WI38 (cell line): ENCODE results near the gene DOK6.

Experiments used
- H3K4me3 ChIP-seq: 2 replicates; pipeline ENCODE4 v1.5.1; 2011; ENCODE audit warnings: low read depth, mild to moderate bottlenecking, control low read depth, low read length
- TF ChIP-seq, protein P1 (sequence below): IDR thresholded peaks from 2 replicates; pipeline ENCODE4 v1.5.1; 2012; ENCODE audit warnings: low read depth, mild to moderate bottlenecking, control low read depth, low read length

DOK6 gene

DNA sequence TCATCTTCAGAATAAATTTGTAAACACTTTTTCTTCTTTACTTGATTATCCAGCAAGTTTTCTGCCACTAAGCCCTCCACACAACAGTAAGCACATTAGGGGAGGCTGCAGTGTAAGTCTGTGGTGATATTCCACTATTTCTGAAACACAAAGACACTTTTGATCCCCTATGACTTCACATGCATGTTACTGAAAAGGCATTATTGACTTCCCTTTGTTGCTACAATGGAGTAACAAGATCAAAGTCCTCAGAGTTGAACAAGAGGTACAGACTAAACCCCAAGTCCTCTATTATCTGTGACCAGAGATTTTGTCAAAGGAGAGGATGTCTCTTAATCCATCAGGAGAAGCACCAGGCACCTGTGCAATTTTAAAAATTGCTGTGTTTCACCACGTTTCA, 389.1 kb downstream of the DOK6 start:
- TF ChIP-seq, protein P1, sequence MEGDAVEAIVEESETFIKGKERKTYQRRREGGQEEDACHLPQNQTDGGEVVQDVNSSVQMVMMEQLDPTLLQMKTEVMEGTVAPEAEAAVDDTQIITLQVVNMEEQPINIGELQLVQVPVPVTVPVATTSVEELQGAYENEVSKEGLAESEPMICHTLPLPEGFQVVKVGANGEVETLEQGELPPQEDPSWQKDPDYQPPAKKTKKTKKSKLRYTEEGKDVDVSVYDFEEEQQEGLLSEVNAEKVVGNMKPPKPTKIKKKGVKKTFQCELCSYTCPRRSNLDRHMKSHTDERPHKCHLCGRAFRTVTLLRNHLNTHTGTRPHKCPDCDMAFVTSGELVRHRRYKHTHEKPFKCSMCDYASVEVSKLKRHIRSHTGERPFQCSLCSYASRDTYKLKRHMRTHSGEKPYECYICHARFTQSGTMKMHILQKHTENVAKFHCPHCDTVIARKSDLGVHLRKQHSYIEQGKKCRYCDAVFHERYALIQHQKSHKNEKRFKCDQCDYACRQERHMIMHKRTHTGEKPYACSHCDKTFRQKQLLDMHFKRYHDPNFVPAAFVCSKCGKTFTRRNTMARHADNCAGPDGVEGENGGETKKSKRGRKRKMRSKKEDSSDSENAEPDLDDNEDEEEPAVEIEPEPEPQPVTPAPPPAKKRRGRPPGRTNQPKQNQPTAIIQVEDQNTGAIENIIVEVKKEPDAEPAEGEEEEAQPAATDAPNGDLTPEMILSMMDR = no peak
- H3K4me3 ChIP-seq = no peak overlapping the region

DNA sequence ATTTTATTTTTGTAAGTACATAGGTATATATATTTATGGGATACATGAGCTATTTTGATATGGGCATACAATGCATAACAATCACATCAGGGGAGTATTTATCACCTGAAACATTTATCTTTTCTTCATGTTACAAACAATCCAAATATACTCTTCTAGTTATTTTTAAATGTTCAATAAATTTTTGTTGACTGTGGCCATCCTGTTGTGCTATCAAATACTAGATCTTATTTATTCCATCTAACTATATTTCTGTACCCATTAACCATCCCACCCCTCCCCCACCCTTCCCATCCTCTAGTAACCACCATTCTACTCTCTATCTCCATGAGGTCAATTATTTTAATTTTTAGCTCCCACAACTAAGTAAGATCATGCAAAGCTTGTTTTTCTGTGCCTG, 390.0 kb downstream of the DOK6 start:
- no peak overlapping the region for H3K4me3 ChIP-seq
- TF ChIP-seq, protein P1 = no peak

DNA sequence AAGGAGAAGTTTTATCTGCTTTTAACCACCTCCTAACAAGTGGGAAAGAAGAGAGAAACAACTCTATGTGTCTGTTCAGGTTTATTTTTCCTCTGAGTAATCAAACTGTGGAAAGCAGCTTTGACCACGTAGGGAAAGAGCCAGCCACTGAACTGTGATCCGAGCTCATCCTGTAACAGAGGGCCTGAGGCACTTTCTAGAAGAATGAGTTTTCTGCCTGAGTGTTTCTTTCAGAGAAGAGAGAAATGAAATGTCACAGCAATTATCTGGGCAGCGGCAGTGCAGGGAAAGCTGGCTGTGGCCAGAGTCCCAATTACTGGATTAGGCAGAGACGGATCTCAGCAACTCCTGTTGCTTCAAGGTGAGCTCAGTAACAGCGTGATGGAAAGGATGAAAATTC, 395.1 kb downstream of the DOK6 start:
- TF ChIP-seq, protein P1 = no peak
- no peak overlapping the region for H3K4me3 ChIP-seq

DNA sequence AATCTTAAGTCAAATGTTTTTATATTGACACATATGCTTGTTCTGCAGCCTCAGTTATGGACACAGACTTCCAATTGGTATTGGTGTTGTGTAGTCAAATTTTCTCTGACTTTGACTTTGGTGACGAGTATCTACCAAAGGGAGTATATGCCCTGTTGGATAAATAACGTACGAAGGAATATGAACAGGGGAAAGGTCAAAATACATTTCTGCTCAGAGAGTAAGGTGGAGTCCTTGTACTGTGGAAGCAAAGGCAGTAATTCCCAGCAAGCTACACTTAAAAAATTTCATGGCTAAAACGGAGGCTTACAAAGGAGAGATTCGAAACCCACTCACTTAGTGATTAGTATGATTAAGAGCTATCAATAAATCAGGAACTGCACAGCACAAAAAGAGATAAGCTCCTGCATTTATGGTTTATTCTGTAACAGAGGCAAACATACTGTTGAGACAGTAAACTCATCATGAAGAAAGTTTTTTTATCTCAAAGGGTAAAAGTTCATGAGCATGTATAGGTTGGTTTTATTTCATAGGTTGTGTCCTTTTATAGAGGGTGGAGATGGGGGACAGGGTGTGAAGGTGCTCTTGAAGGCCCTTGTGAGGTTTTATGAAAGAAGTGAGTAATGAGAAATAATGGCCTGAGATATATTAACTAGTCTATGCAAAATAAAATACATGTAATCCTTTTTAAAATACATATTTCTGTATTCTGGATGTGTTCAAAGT, 404.3 kb downstream of the DOK6 start:
- no peak overlapping the region for H3K4me3 ChIP-seq
- TF ChIP-seq, protein P1 = no peak

DNA sequence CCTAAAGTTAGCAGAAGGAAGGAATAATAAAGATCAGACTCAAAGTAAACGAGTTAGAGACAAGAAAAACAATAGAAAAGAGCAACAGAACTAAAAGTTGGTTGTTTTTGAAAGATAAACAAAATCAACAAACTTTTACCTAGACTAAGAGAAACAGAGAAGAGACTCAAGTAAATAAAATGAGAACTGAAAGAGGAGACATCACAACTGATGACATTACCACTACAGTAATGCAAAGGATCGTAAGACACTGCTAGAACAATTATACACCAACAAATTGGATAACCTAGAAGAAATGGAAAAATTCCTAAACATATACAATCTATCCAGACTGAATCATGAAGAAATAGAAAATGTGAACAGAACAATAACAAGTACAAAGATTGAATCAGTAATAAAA, 407.7 kb downstream of the DOK6 start:
- TF ChIP-seq, protein P1 = no peak

DNA sequence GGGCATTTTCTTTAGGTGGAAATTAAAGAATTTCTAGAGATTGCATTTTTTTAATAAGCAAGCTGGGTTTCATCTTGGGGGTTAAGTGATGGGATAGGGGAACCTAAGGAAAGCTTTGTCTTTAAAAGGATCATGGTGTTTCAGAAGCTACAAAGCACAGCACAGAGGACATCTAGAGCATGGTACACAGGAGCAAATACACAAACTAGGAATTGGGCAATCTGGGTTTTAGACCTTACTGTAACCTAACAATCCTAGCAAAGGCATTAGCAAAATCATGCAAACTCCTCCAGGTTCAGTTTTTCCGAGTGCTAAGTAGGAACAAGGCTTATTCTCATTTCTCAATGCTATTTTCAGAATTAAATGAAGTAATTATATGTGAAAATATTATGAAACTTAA, 412.9 kb downstream of the DOK6 start:
- H3K4me3 ChIP-seq = no peak overlapping the region
- TF ChIP-seq, protein P1 = no peak

More for the DNA sequence above, 407.7 kb downstream of the DOK6 start:
- H3K4me3 ChIP-seq = no peak overlapping the region

DNA sequence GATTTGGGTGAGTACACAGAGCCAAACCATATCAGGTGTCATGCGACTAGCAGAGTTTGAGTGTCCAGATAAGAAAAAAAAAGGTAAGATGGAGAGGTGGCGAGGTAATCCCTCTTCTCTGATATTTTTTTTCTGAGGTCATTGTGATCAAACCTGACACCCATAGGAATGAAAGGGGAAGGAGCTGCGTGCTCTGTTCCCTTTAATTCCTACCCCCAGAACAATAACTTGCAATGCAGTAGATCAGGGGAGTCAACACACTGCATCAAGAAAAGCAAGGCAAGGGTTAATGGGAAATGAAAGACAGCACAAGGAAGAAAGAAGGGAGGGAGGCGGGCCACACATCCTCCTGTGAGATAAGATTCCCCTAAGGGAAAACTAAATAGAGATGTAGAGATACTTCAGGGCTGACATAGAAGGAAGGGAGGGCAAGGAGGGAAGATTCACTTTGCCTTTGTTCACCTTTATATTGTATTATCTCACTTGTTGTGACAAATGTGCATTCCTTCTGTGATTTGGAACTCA, 414.2 kb downstream of the DOK6 start:
- TF ChIP-seq, protein P1 = no peak
- H3K4me3 ChIP-seq = no peak overlapping the region
